ENCODE measurements around the gene TAAR6.
"Not testable (repeated sequence)": the region's sequence is repeated elsewhere in the genome, so short reads cannot be mapped to it uniquely, and the experiment has no call there.

Gene TAAR6

GRCh38 chr6:132590362-132590761, 20.2 kb downstream of the TAAR6 start:
- TF ChIP-seq CTCF (IDR thresholded peaks at IDR 0.05; ENCODE audit: insufficient read depth, low read length, poor library complexity, severe bottlenecking), result no peak
- no peaks in the 10 kb centered on the region for H3K27me3 ChIP-seq (replicated peaks; ENCODE audit: control insufficient read depth, insufficient read depth, low read length)
- H3K36me3 ChIP-seq (ENCODE audit: control insufficient read depth, insufficient read depth, low read length), result no peaks in the 10 kb centered on the region
- no peak overlapping the region for H3K4me3 ChIP-seq (replicated peaks; ENCODE audit: low read depth, low read length)
- no peak for DNase-seq (ENCODE audit: extremely low read depth, insufficient read length)

- no peak for DNase-seq (ENCODE audit: extremely low read depth, insufficient read length)
- no peaks in the 10 kb centered on the region for H3K27me3 ChIP-seq (replicated peaks; ENCODE audit: control insufficient read depth, insufficient read depth, low read length)
- no peaks in the 10 kb centered on the region for H3K36me3 ChIP-seq (ENCODE audit: control insufficient read depth, insufficient read depth, low read length)
- TF ChIP-seq CTCF (IDR thresholded peaks at IDR 0.05; ENCODE audit: insufficient read depth, low read length, poor library complexity, severe bottlenecking), result no peak
- H3K4me3 ChIP-seq (replicated peaks; ENCODE audit: low read depth, low read length), result no peak overlapping the region
Observed at GRCh38 chr6:132592855-132593254, 22.7 kb downstream of the TAAR6 start.

- Histone ChIP-seq H3K4me3 (replicated peaks; ENCODE audit: low read depth, low read length) (no peak overlapping the region), H3K36me3 (ENCODE audit: control insufficient read depth, insufficient read depth, low read length) (no peaks in the 10 kb centered on the region), H3K27me3 (replicated peaks; ENCODE audit: control insufficient read depth, insufficient read depth, low read length) (no peaks in the 10 kb centered on the region; the same call in 1 of the 2 replicates)
- DNase-seq (ENCODE audit: extremely low read depth, insufficient read length), result no peak
- no peak for TF ChIP-seq CTCF (IDR thresholded peaks at IDR 0.05; ENCODE audit: insufficient read depth, low read length, poor library complexity, severe bottlenecking)
Observed at GRCh38 chr6:132596201-132596600, 26.1 kb downstream of the TAAR6 start.

GRCh38 chr6:132598473-132598872, 28.4 kb downstream of the TAAR6 start:
- no peak for DNase-seq (ENCODE audit: extremely low read depth, insufficient read length)
- Histone ChIP-seq H3K4me3 (replicated peaks; ENCODE audit: low read depth, low read length) (no peak overlapping the region), H3K36me3 (ENCODE audit: control insufficient read depth, insufficient read depth, low read length) (no peaks in the 10 kb centered on the region), H3K27me3 (replicated peaks; ENCODE audit: control insufficient read depth, insufficient read depth, low read length) (no peaks in the 10 kb centered on the region; the same call in 1 of the 2 replicates)
- TF ChIP-seq CTCF (IDR thresholded peaks at IDR 0.05; ENCODE audit: insufficient read depth, low read length, poor library complexity, severe bottlenecking), result peak; percentile 57

- not testable (repeated sequence) for DNase-seq (ENCODE audit: extremely low read depth, insufficient read length); H3K36me3 ChIP-seq (ENCODE audit: control insufficient read depth, insufficient read depth, low read length); H3K4me3 ChIP-seq (replicated peaks; ENCODE audit: low read depth, low read length); H3K27me3 ChIP-seq (replicated peaks; ENCODE audit: control insufficient read depth, insufficient read depth, low read length)
Observed at GRCh38 chr6:132600900-132601299, 30.8 kb downstream of the TAAR6 start.

GRCh38 chr6:132604635-132605152, 34.6 kb downstream of the TAAR6 start:
- no peak for DNase-seq (ENCODE audit: extremely low read depth, insufficient read length)
- Histone ChIP-seq H3K27me3 (replicated peaks; ENCODE audit: control insufficient read depth, insufficient read depth, low read length) (no peaks in the 10 kb centered on the region; the same call in 1 of the 2 replicates), H3K36me3 (ENCODE audit: control insufficient read depth, insufficient read depth, low read length) (no peaks in the 10 kb centered on the region), H3K4me3 (replicated peaks; ENCODE audit: low read depth, low read length) (no peak overlapping the region)
- TF ChIP-seq CTCF (IDR thresholded peaks at IDR 0.05; ENCODE audit: insufficient read depth, low read length, poor library complexity, severe bottlenecking), result no peak

Measured in GM06990 (cell line).